GM23338 (cell line): ENCODE measurements around the gene CEBPG. TPM values are rescaled to one million over a fixed set of nuclear protein-coding genes. Genes with fewer than 3 reads are reported as not detected.

Experiments
- ATAC-seq: fragments of 200-7000 bp; cut with Tn5 transposase; 3 replicates; pipeline ENCODE4 v1.9.1; 2020
- DNase-seq: peaks from one replicate; pipeline ENCODE4 v3.0.0-alpha.2; 2015; ENCODE audit warnings: low spot score
- H2AFZ ChIP-seq: fragments of 200-600 bp; sonication (generic); 2 replicates; pipeline ENCODE4 v1.8.0; 2016; ENCODE audit warnings: antibody characterized with exemption, mild to moderate bottlenecking, moderate library complexity
- H3F3A ChIP-seq: fragments of 200-600 bp; sonication (generic); replicated peaks from 2 replicates; pipeline ENCODE4 v1.8.0; 2017; ENCODE audit warnings: antibody characterized with exemption, mixed run types, low read depth
- H3K27ac ChIP-seq: fragments of 200-600 bp; sonication (generic); 2 replicates; pipeline ENCODE4 v1.6.1; 2016; ENCODE audit warnings: low read depth
- H3K27me3 ChIP-seq: fragments of 200-600 bp; sonication (generic); 2 replicates; pipeline ENCODE4 v1.8.0; 2016; ENCODE audit warnings: mild to moderate bottlenecking, mixed run types, moderate library complexity; ENCODE audit not compliant: insufficient read depth
- H3K36me3 ChIP-seq: fragments of 200-600 bp; sonication (generic); 2 replicates; pipeline ENCODE4 v1.8.0; 2016; ENCODE audit warnings: mild to moderate bottlenecking; ENCODE audit not compliant: insufficient read depth
- H3K4me1 ChIP-seq: fragments of 200-600 bp; sonication (generic); 2 replicates; pipeline ENCODE4 v1.8.0; 2016; ENCODE audit warnings: mild to moderate bottlenecking, moderate library complexity; ENCODE audit not compliant: insufficient read depth
- H3K4me2 ChIP-seq: fragments of 200-600 bp; sonication (generic); 2 replicates; pipeline ENCODE4 v1.7.1; 2017; ENCODE audit warnings: mixed run types
- H3K4me3 ChIP-seq: fragments of 200-600 bp; sonication (generic); 2 replicates; pipeline ENCODE4 v1.6.1; 2016; ENCODE audit warnings: mixed run types
- H3K79me2 ChIP-seq: fragments of 200-600 bp; sonication (generic); replicated peaks from 2 replicates; pipeline ENCODE4 v1.8.0; 2017; ENCODE audit warnings: mild to moderate bottlenecking; ENCODE audit not compliant: insufficient read depth
- H3K9me2 ChIP-seq: fragments of 200-600 bp; sonication (generic); 2 replicates; pipeline ENCODE4 v1.8.0; 2017; ENCODE audit not compliant: insufficient read depth
- H4K20me1 ChIP-seq: fragments of 200-600 bp; sonication (generic); replicated peaks from 2 replicates; pipeline ENCODE4 v1.8.0; 2017; ENCODE audit warnings: mild to moderate bottlenecking; ENCODE audit not compliant: insufficient read depth
- H3K27ac Mint-ChIP-seq: 2 replicates; pipeline ENCODE4 v1.8.0; 2020; ENCODE audit warnings: inconsistent platforms, mild to moderate bottlenecking, moderate library complexity, mixed read lengths
- H3K27me3 Mint-ChIP-seq: 3 replicates; pipeline ENCODE4 v1.8.0; 2022; ENCODE audit warnings: low read depth, mild to moderate bottlenecking, moderate library complexity, mixed read lengths, inconsistent platforms; ENCODE audit not compliant: insufficient read depth, poor library complexity
- H3K36me3 Mint-ChIP-seq: 3 replicates; pipeline ENCODE4 v1.8.0; 2021; ENCODE audit warnings: low read depth, mild to moderate bottlenecking, inconsistent platforms, moderate library complexity, mixed read lengths
- H3K4me1 Mint-ChIP-seq: 3 replicates; pipeline ENCODE4 v1.8.0; 2020; ENCODE audit warnings: mild to moderate bottlenecking, inconsistent platforms, mixed read lengths
- H3K4me3 Mint-ChIP-seq: 3 replicates; pipeline ENCODE4 v1.8.0; 2021; ENCODE audit warnings: moderate library complexity, mild to moderate bottlenecking, inconsistent platforms, mixed read lengths
- H3K9me3 Mint-ChIP-seq: 3 replicates; pipeline ENCODE4 v1.8.0; 2020; ENCODE audit warnings: moderate library complexity, mild to moderate bottlenecking, inconsistent platforms, mixed read lengths
- CREB1 ChIP-seq: fragments of 250-450 bp; sonication (Bioruptor Pico); IDR thresholded peaks from 2 replicates; pipeline ENCODE4 v1.5.0; 2020; ENCODE audit warnings: low read depth, mild to moderate bottlenecking, moderate library complexity
- EZH2 ChIP-seq: fragments of 200-600 bp; sonication (generic); IDR thresholded peaks from one replicate; pipeline ENCODE4 v1.8.0; 2017; ENCODE audit warnings: antibody characterized with exemption, mild to moderate bottlenecking, low read depth; ENCODE audit not compliant: unreplicated experiment
- EZH2phosphoT487 ChIP-seq: fragments of 200-600 bp; sonication (generic); IDR thresholded peaks from one replicate; pipeline ENCODE4 v1.8.1; 2018; ENCODE audit warnings: antibody characterized with exemption; ENCODE audit not compliant: unreplicated experiment
- NANOG ChIP-seq: IDR thresholded peaks from 2 replicates; pipeline ENCODE4 v1.6.1; 2016; ENCODE audit warnings: antibody characterized with exemption, borderline replicate concordance
- POLR2AphosphoS5 ChIP-seq: IDR thresholded peaks from 2 replicates; pipeline ENCODE4 v1.6.1; 2016; ENCODE audit warnings: antibody characterized with exemption, low read depth
- ZNF114 ChIP-seq: fragments of 250-450 bp; sonication (Bioruptor Pico); IDR thresholded peaks from 2 replicates; pipeline ENCODE4 v1.5.0; 2020; ENCODE audit warnings: mild to moderate bottlenecking, moderate library complexity
- ZNF331 ChIP-seq: fragments of 250-450 bp; sonication (Bioruptor Pico); IDR thresholded peaks from 2 replicates; pipeline ENCODE4 v1.5.0; 2020; ENCODE audit warnings: low read depth, mild to moderate bottlenecking, moderate library complexity
- ZNF462 ChIP-seq: fragments of 250-450 bp; sonication (Bioruptor Pico); IDR thresholded peaks from 2 replicates; pipeline ENCODE4 v1.5.0; 2020; ENCODE audit warnings: mild to moderate bottlenecking, moderate library complexity
- polyA plus RNA-seq: library from polyadenylated mRNA; unstranded; fragments of >200 nt; fragmentation: Nextera tagmentation; extraction: Ambion mirVana; gene quantifications from 2 replicates; pipeline ENCODE4 v1.2.1, GENCODE V29; 2016
- total RNA-seq: library from RNA; depleted of rRNA; stranded (reverse); fragments of >200 nt; shearing (Covaris generic); gene quantifications from 2 replicates; pipeline ENCODE4 v1.2.3, GENCODE V29; 2014
- TF ChIP-seq, protein P1 (sequence below): IDR thresholded peaks from one replicate; pipeline ENCODE4 v1.6.1; 2018; ENCODE audit warnings: antibody characterized with exemption; ENCODE audit not compliant: unreplicated experiment
- TF ChIP-seq, protein P2 (sequence below): IDR thresholded peaks from 2 replicates; pipeline ENCODE4 v1.6.1; 2016; ENCODE audit warnings: antibody characterized with exemption

The CEBPG gene
- total and polyA plus RNA-seq, 2 experiments from 2014 or later, result 25.9 to 50.2 TPM

GRCh38 chr19:33350538-33351309, 22.8 kb upstream of the CEBPG start:
- no peak overlapping the region for H3K4me3 ChIP-seq
- Mint-ChIP-seq H3K4me3 (no peak overlapping the region), H3K36me3 (no peaks in the 10 kb centered on the region), H3K27ac (no peak overlapping the region), H3K27me3 (peaks cover 2% of the 10 kb centered on the region), H3K9me3 (peaks cover 5% of the 10 kb centered on the region), H3K4me1 (no peaks in the 10 kb centered on the region)
- H2AFZ ChIP-seq, result no peak overlapping the region
- H3F3A ChIP-seq, result no peaks in the 10 kb centered on the region
- no peaks in the 10 kb centered on the region for H3K4me1 ChIP-seq
- H3K4me2 ChIP-seq, result no peak overlapping the region
- no peaks in the 10 kb centered on the region for H3K27me3 ChIP-seq
- H3K27ac ChIP-seq, result no peak overlapping the region
- ATAC-seq (no peak), DNase-seq (no peak)
- no peaks in the 10 kb centered on the region for H4K20me1 ChIP-seq
- H3K9me2 ChIP-seq, result no peaks in the 10 kb centered on the region
- TF ChIP-seq EZH2phosphoT487 (no peak), NANOG (no peak), EZH2 (no peak), ZNF462 (no peak), CREB1 (CRISPR knock-in tag) (no peak), ZNF114 (CRISPR knock-in tag) (no peak), ZNF331 (CRISPR knock-in tag) (no peak), POLR2AphosphoS5 (no peak)
- TF ChIP-seq, protein P1, sequence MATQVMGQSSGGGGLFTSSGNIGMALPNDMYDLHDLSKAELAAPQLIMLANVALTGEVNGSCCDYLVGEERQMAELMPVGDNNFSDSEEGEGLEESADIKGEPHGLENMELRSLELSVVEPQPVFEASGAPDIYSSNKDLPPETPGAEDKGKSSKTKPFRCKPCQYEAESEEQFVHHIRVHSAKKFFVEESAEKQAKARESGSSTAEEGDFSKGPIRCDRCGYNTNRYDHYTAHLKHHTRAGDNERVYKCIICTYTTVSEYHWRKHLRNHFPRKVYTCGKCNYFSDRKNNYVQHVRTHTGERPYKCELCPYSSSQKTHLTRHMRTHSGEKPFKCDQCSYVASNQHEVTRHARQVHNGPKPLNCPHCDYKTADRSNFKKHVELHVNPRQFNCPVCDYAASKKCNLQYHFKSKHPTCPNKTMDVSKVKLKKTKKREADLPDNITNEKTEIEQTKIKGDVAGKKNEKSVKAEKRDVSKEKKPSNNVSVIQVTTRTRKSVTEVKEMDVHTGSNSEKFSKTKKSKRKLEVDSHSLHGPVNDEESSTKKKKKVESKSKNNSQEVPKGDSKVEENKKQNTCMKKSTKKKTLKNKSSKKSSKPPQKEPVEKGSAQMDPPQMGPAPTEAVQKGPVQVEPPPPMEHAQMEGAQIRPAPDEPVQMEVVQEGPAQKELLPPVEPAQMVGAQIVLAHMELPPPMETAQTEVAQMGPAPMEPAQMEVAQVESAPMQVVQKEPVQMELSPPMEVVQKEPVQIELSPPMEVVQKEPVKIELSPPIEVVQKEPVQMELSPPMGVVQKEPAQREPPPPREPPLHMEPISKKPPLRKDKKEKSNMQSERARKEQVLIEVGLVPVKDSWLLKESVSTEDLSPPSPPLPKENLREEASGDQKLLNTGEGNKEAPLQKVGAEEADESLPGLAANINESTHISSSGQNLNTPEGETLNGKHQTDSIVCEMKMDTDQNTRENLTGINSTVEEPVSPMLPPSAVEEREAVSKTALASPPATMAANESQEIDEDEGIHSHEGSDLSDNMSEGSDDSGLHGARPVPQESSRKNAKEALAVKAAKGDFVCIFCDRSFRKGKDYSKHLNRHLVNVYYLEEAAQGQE, result no peak
- TF ChIP-seq, protein P2, sequence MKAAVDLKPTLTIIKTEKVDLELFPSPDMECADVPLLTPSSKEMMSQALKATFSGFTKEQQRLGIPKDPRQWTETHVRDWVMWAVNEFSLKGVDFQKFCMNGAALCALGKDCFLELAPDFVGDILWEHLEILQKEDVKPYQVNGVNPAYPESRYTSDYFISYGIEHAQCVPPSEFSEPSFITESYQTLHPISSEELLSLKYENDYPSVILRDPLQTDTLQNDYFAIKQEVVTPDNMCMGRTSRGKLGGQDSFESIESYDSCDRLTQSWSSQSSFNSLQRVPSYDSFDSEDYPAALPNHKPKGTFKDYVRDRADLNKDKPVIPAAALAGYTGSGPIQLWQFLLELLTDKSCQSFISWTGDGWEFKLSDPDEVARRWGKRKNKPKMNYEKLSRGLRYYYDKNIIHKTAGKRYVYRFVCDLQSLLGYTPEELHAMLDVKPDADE, result no peak
- no peaks in the 10 kb centered on the region for H3K79me2 ChIP-seq
- no peaks in the 10 kb centered on the region for H3K36me3 ChIP-seq
